DND-41 (cell line): Measurements from ENCODE around the gene AFAP1.

Experiments
- ATAC-seq: fragments of 200-7000 bp; cut with Tn5 transposase; 3 replicates; pipeline ENCODE4 v1.9.1; 2021; ENCODE audit warnings: low read depth; ENCODE audit not compliant: insufficient read depth
- DNase-seq: peaks from one replicate; pipeline ENCODE4 v3.0.0-alpha.2; 2020
- H2AFZ ChIP-seq: 2 replicates; pipeline ENCODE4 v1.6.0; 2012; ENCODE audit warnings: low read depth, low read length
- H3K27ac ChIP-seq: 2 replicates; pipeline ENCODE4 v1.5.1; 2012; ENCODE audit warnings: low read length, inconsistent platforms
- H3K27me3 ChIP-seq: fragments of 200-600 bp; sonication (generic); 2 replicates; pipeline ENCODE4 v1.6.0; 2012; ENCODE audit warnings: low read length, mild to moderate bottlenecking, inconsistent platforms; ENCODE audit not compliant: insufficient read depth, poor library complexity
- H3K36me3 ChIP-seq: 2 replicates; pipeline ENCODE4 v1.5.1; 2012; ENCODE audit warnings: low read length, inconsistent platforms; ENCODE audit not compliant: insufficient read depth
- H3K4me1 ChIP-seq: 2 replicates; pipeline ENCODE4 v1.5.1; 2012; ENCODE audit warnings: mild to moderate bottlenecking, low read length; ENCODE audit not compliant: insufficient read depth
- H3K4me2 ChIP-seq: 2 replicates; pipeline ENCODE4 v1.6.0; 2012; ENCODE audit warnings: mild to moderate bottlenecking, moderate library complexity, low read length, inconsistent platforms; ENCODE audit not compliant: insufficient read depth
- H3K4me3 ChIP-seq, 2 experiments: fragments of 200-600 bp in 1 of 2; shearing (Covaris generic) in 1 of 2; 2 replicates each; pipeline ENCODE4 v1.5.1; 2012 to 2016; ENCODE audit warnings: inconsistent platforms in 2 of 2, low read length in 2 of 2, mild to moderate bottlenecking in 2 of 2, low read depth in 1 of 2, moderate library complexity in 1 of 2
- H3K79me2 ChIP-seq: 2 replicates; pipeline ENCODE4 v1.6.0; 2012; ENCODE audit warnings: low read length, inconsistent platforms; ENCODE audit not compliant: insufficient read depth
- H3K9ac ChIP-seq: 2 replicates; pipeline ENCODE4 v1.6.0; 2012; ENCODE audit warnings: low read depth, mild to moderate bottlenecking, inconsistent platforms, low read length, moderate library complexity
- H3K9me3 ChIP-seq: 2 replicates; pipeline ENCODE4 v1.5.1; 2012; ENCODE audit warnings: low read length, moderate library complexity, mild to moderate bottlenecking, inconsistent platforms; ENCODE audit not compliant: insufficient read depth, severe bottlenecking
- H4K20me1 ChIP-seq: 2 replicates; pipeline ENCODE4 v1.6.0; 2012; ENCODE audit warnings: low read length; ENCODE audit not compliant: insufficient read depth
- EZH2 ChIP-seq: IDR thresholded peaks from 3 replicates; pipeline ENCODE4 v1.6.1; 2012; ENCODE audit warnings: borderline replicate concordance, low read depth, mild to moderate bottlenecking, moderate library complexity, low read length, inconsistent platforms; ENCODE audit not compliant: severe bottlenecking
- TF ChIP-seq, protein P1 (sequence below): IDR thresholded peaks from 2 replicates; pipeline ENCODE4 v1.5.1; 2012; ENCODE audit warnings: borderline replicate concordance, low read length, moderate library complexity, mild to moderate bottlenecking; ENCODE audit not compliant: poor library complexity, severe bottlenecking; ENCODE audit errors: extremely low read depth

Gene AFAP1

GRCh38 chr4:7843831-7844593, 95.6 kb downstream of the AFAP1 start:
- ATAC-seq (peak; percentile 85), DNase-seq (peak; percentile 58)
- Histone ChIP-seq H3K4me3 (no peak overlapping the region), H3K4me1 (no peaks in the 10 kb centered on the region), H3K27me3 (peaks cover 3% of the 10 kb centered on the region), H3K27ac (no peak overlapping the region), H3K4me2 (no peak overlapping the region), H3K9me3 (no peaks in the 10 kb centered on the region), H4K20me1 (no peaks in the 10 kb centered on the region), H3K9ac (no peak overlapping the region), H2AFZ (no peak overlapping the region), H3K36me3 (no peaks in the 10 kb centered on the region), H3K79me2 (no peaks in the 10 kb centered on the region)
- TF ChIP-seq, protein P1, sequence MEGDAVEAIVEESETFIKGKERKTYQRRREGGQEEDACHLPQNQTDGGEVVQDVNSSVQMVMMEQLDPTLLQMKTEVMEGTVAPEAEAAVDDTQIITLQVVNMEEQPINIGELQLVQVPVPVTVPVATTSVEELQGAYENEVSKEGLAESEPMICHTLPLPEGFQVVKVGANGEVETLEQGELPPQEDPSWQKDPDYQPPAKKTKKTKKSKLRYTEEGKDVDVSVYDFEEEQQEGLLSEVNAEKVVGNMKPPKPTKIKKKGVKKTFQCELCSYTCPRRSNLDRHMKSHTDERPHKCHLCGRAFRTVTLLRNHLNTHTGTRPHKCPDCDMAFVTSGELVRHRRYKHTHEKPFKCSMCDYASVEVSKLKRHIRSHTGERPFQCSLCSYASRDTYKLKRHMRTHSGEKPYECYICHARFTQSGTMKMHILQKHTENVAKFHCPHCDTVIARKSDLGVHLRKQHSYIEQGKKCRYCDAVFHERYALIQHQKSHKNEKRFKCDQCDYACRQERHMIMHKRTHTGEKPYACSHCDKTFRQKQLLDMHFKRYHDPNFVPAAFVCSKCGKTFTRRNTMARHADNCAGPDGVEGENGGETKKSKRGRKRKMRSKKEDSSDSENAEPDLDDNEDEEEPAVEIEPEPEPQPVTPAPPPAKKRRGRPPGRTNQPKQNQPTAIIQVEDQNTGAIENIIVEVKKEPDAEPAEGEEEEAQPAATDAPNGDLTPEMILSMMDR = peak; percentile 75
- no peak for TF ChIP-seq EZH2

DNA sequence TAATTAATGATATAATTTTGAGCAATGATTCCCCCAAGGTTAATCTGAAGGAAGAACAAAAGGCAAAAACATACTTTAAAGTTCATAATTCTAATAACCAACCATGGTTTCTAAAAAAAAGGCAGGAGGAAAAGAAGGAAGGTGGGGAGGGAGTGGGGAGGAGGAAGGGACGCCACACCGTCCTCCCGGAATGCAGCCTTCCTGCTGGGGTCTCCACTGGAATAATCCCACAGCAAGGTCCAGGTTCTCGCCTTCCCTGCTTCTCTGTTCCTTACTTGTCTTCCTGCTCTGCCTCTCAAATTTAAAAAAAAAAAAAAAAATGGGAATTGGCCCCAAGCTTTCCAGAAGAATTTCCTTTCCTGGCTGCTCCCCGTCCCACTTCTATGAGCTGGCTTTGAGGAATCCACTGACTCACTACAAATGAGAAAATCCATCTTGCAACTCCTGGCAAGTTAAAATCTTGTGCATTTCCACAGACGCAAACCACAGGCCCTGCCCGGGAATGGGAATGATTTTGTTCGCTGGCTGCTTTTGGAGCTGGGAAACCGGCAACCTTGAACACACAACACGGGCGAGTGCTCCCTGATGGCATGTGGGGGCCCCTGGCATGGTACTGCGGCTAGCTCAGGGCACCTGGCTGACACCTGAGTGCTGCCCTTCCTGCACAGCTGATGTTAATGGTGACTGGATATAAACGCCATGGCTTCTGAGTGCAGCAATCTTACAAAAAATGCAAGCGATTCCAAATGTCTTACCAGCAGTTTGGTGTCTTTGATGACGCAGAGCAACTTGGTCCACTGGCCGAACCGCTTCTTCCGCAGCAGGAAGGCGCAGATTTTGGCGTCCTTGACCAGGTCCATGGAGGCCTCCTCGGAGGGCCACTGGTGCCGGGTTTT, 97.0 kb downstream of the AFAP1 start:
- Histone ChIP-seq H3K27ac (no peak overlapping the region), H2AFZ (no peak overlapping the region), H3K4me1 (no peaks in the 10 kb centered on the region), H3K9me3 (no peaks in the 10 kb centered on the region), H3K4me2 (no peak overlapping the region), H3K9ac (no peak overlapping the region), H3K79me2 (no peaks in the 10 kb centered on the region), H4K20me1 (no peaks in the 10 kb centered on the region), H3K27me3 (peaks cover 3% of the 10 kb centered on the region), H3K36me3 (no peaks in the 10 kb centered on the region), H3K4me3 (no peak overlapping the region)
- no peak for DNase-seq
- ATAC-seq = no peak
- TF ChIP-seq, protein P1 = no peak
- TF ChIP-seq EZH2 = no peak

- TF ChIP-seq, protein P1 = no peak
- TF ChIP-seq EZH2 = no peak
- H3K27ac ChIP-seq = no peak overlapping the region
- DNase-seq (no peak), ATAC-seq (no peak)
- H4K20me1 ChIP-seq = no peaks in the 10 kb centered on the region
- no peak overlapping the region for H3K9ac ChIP-seq
- no peaks in the 10 kb centered on the region for H3K79me2 ChIP-seq
- no peaks in the 10 kb centered on the region for H3K9me3 ChIP-seq
- H3K27me3 ChIP-seq = peaks cover 3% of the 10 kb centered on the region
- no peak overlapping the region for H2AFZ ChIP-seq
- no peaks in the 10 kb centered on the region for H3K36me3 ChIP-seq
- H3K4me1 ChIP-seq = no peaks in the 10 kb centered on the region
- no peak overlapping the region for H3K4me3 ChIP-seq
- H3K4me2 ChIP-seq = no peak overlapping the region
Observed at GRCh38 chr4:7841894-7842293, 97.8 kb downstream of the AFAP1 start.
